ENCODE data around the gene BCAR1.
A peak's percentile ranks its signal among the peaks of the same experiment; 100 is the strongest.

GRCh38 chr16:75238853-75239541 is 12.4 kb downstream of the BCAR1 start:
- TF ChIP-seq POLR2AphosphoS5 (IDR thresholded peaks at IDR 0.05; ENCODE audit: low read depth) (no peak), CTCF (conservative IDR thresholded peaks at IDR 0.05; ENCODE audit: low read depth in 2 of 2) (0 out of 4 replicates have a peak, but pooled peaks of 1 of the 2 experiments have one; percentile 10), EZH2 (IDR thresholded peaks at IDR 0.05; ENCODE audit: low read depth, unreplicated experiment) (no peak), CREB1 (CRISPR knock-in tag; IDR thresholded peaks at IDR 0.05; ENCODE audit: low read depth) (no peak), REST (IDR thresholded peaks at IDR 0.05; ENCODE audit: unreplicated experiment) (no peak), EZH2phosphoT487 (IDR thresholded peaks at IDR 0.05; ENCODE audit: unreplicated experiment) (no peak), ZNF114 (CRISPR knock-in tag; IDR thresholded peaks at IDR 0.05) (no peak), ZNF462 (CRISPR knock-in tag; IDR thresholded peaks at IDR 0.05) (no peak), JUNB (IDR thresholded peaks at IDR 0.05; ENCODE audit: unreplicated experiment) (no peak), STAT1 (IDR thresholded peaks at IDR 0.05; ENCODE audit: unreplicated experiment) (no peak)
